B cell (primary cell): ENCODE results near the gene PITPNM3. TPM values are rescaled to one million over a fixed set of nuclear protein-coding genes. Genes with fewer than 3 reads are reported as not detected.

ENCODE experiments used
- ATAC-seq: fragments of 200-7000 bp; cut with Tn5 transposase; one replicate; pipeline ENCODE4 v1.10.0; 2021; ENCODE audit warnings: low read depth, mild to moderate bottlenecking, moderate number of reproducible peaks, moderate library complexity
- CTCF ChIA-PET: fragments of 350-600 bp; sonication (Branson Sonifier 250); formaldehyde crosslinking; loops from one replicate; lab custom pipeline; 2021; ENCODE audit warnings: antibody characterized with exemption, inconsistent platforms; lab: Charles Lee
- POLR2A ChIA-PET: fragments of 350-600 bp; sonication (Branson Sonifier 250); formaldehyde crosslinking; loops from one replicate; lab custom pipeline; 2021; ENCODE audit warnings: antibody characterized with exemption; lab: Charles Lee
- DNase-seq: peaks from one replicate; pipeline ENCODE4 v3.0.0; 2013
- H2AFZ ChIP-seq: 2 replicates; pipeline ENCODE4 v1.6.1; 2012; ENCODE audit warnings: mild to moderate bottlenecking, low read depth, low read length; ENCODE audit not compliant: insufficient read depth, poor library complexity, severe bottlenecking
- H3K27ac ChIP-seq, 2 donors: 1 replicate in 1 of 2; 2 replicates in 1 of 2; pipeline ENCODE4 v1.5.1; 2012 to 2013; ENCODE audit warnings: low read length in 2 of 2, mild to moderate bottlenecking in 2 of 2, moderate library complexity in 1 of 2
- H3K27me3 ChIP-seq, 4 experiments: fragments of 200-600 bp in 1 of 4; sonication (generic) in 1 of 4; replicated peaks in 1 of 4; 1 replicate in 2 of 4; 2 replicates in 2 of 4; pipeline versions ENCODE4 v1.6.1 to v1.7.0; 2013 to 2016; ENCODE audit warnings: low read length in 3 of 4, mild to moderate bottlenecking in 2 of 4, mixed read lengths in 1 of 4, moderate library complexity in 1 of 4; ENCODE audit not compliant: insufficient read depth in 4 of 4, control insufficient read depth in 3 of 4; ENCODE audit errors: control extremely low read depth in 1 of 4
- H3K36me3 ChIP-seq, 2 experiments: replicated peaks in 1 of 2; 1 replicate in 1 of 2; 2 replicates in 1 of 2; pipeline versions ENCODE4 v1.6.1 to v1.7.1; 2013; ENCODE audit warnings: low read length in 1 of 2; ENCODE audit not compliant: insufficient read depth in 2 of 2, control insufficient read depth in 1 of 2; ENCODE audit errors: control extremely low read depth in 1 of 2, extremely low read depth in 1 of 2
- H3K4me1 ChIP-seq, 2 donors: fragments of 200-600 bp in 1 of 2; sonication (generic) in 1 of 2; 1 replicate in 1 of 2; 2 replicates in 1 of 2; pipeline versions ENCODE4 v1.5.1 to v1.6.1; 2013 to 2017; ENCODE audit warnings: low read length in 2 of 2; ENCODE audit not compliant: control insufficient read depth in 2 of 2, insufficient read depth in 2 of 2
- H3K4me2 ChIP-seq: replicated peaks from 2 replicates; pipeline ENCODE3; 2012; ENCODE audit warnings: mild to moderate bottlenecking, low read depth, low read length; ENCODE audit not compliant: poor library complexity, severe bottlenecking
- H3K4me3 ChIP-seq, 5 experiments: fragments of 200-600 bp in 1 of 5; sonication (generic) in 1 of 5; 1 replicate in 3 of 5; 2 replicates in 2 of 5; pipeline versions ENCODE4 v1.5.1 to v1.7.0; 2011 to 2016; ENCODE audit warnings: low read length in 4 of 5, mild to moderate bottlenecking in 4 of 5, low read depth in 2 of 5, control low read depth in 1 of 5, moderate library complexity in 1 of 5; ENCODE audit not compliant: insufficient read depth in 1 of 5; ENCODE audit errors: control extremely low read depth in 1 of 5, extremely low read depth in 1 of 5
- H3K79me2 ChIP-seq: fragments of 200-600 bp; sonication (generic); one replicate; pipeline ENCODE4 v1.6.0; 2016; ENCODE audit warnings: low read length; ENCODE audit not compliant: control insufficient read depth, insufficient read depth
- H3K9ac ChIP-seq: fragments of 200-600 bp; sonication (generic); 2 replicates; pipeline ENCODE4 v1.6.1; 2017; ENCODE audit warnings: mild to moderate bottlenecking, low read length, moderate library complexity
- H3K9me3 ChIP-seq, 3 donors: one replicate each; pipeline versions ENCODE4 v1.6.1 to v1.7.1; 2013; ENCODE audit warnings: low read length in 2 of 3; ENCODE audit not compliant: control insufficient read depth in 2 of 3, insufficient read depth in 1 of 3; ENCODE audit errors: control extremely low read depth in 1 of 3
- H4K20me1 ChIP-seq: 2 replicates; pipeline ENCODE4 v1.6.0; 2012; ENCODE audit warnings: mild to moderate bottlenecking, low read length; ENCODE audit not compliant: insufficient read depth, control insufficient read depth, poor library complexity, severe bottlenecking
- H3K27ac Mint-ChIP-seq: one replicate; pipeline ENCODE4 v1.8.0; 2021; ENCODE audit warnings: mixed read lengths
- H3K27me3 Mint-ChIP-seq: one replicate; pipeline ENCODE4 v1.8.0; 2021; ENCODE audit warnings: mixed read lengths
- H3K4me1 Mint-ChIP-seq: one replicate; pipeline ENCODE4 v1.8.0; 2021; ENCODE audit warnings: mixed read lengths
- H3K4me3 Mint-ChIP-seq: one replicate; pipeline ENCODE4 v1.8.0; 2021; ENCODE audit warnings: mixed read lengths
- H3K9me3 Mint-ChIP-seq: one replicate; pipeline ENCODE4 v1.8.0; 2022; ENCODE audit warnings: mixed read lengths; ENCODE audit not compliant: insufficient read depth
- EZH2 ChIP-seq: IDR thresholded peaks from 2 replicates; pipeline ENCODE4 v1.6.1; 2012; ENCODE audit warnings: borderline replicate concordance, low read depth, mild to moderate bottlenecking, moderate library complexity, low read length; ENCODE audit not compliant: insufficient read depth, poor library complexity, severe bottlenecking
- WGBS: methylation state at CpG from one replicate; pipeline ENCODE4 v1.1.5; 2013; ENCODE audit warnings: missing lambda C conversion rate; ENCODE audit not compliant: insufficient coverage; 5-methylcytosine and 5-hydroxymethylcytosine counted together
- intact Hi-C: fragments of 100-400 bp; cut with micrococcal nuclease; formaldehyde crosslinking; loops from one replicate; pipeline ENCODE4 v1.10.0; 2022
- polyA plus RNA-seq: library from polyadenylated mRNA; depleted of rRNA; stranded (reverse); fragments of >200 nt; gene quantifications from 2 replicates; pipeline ENCODE4 v1.2.3, GENCODE V29; 2012
- total RNA-seq, 2 donors: library from RNA; stranded (reverse); fragments of 120-200 nt in 1 of 2; gene quantifications; 1 replicate in 1 of 2; 2 replicates in 1 of 2; pipeline versions ENCODE4 v1.2.3 to v1.2.4, GENCODE V29; 2013 to 2022
- TF ChIP-seq, protein P1 (sequence below): fragments of 200-600 bp; IDR thresholded peaks from one replicate; pipeline ENCODE4 v1.8.0; 2022; ENCODE audit warnings: antibody characterized with exemption, mild to moderate bottlenecking

Gene PITPNM3
- total and polyA plus RNA-seq, 2 donors (not counting 1 experiment from before 2014, with no cell fraction given): 0.31 to 0.49 TPM

- ChIA-PET CTCF (no interaction called here), POLR2A (no interaction called here)
- DNase-seq (no peak), ATAC-seq (no peak)
- no peaks in the 10 kb centered on the region for H3K9me3 ChIP-seq
- H3K27me3 ChIP-seq: no peaks in the 10 kb centered on the region
- H3K79me2 ChIP-seq: no peaks in the 10 kb centered on the region
- no peak overlapping the region for H2AFZ ChIP-seq
- H3K4me3 ChIP-seq: no peak overlapping the region
- intact Hi-C loops: no loop called here
- H3K9me3 Mint-ChIP-seq: no peaks in the 10 kb centered on the region
- peaks cover 20% of the 10 kb centered on the region for H3K4me1 Mint-ChIP-seq
- no peak overlapping the region for H3K27ac Mint-ChIP-seq
- WGBS: 97% methylated on average over 16 of the region's 18 CpGs
- H3K4me2 ChIP-seq: no peak overlapping the region
- peaks cover 16% of the 10 kb centered on the region in 2 donors for H3K4me1 ChIP-seq
- TF ChIP-seq EZH2: no peak
- TF ChIP-seq, protein P1, sequence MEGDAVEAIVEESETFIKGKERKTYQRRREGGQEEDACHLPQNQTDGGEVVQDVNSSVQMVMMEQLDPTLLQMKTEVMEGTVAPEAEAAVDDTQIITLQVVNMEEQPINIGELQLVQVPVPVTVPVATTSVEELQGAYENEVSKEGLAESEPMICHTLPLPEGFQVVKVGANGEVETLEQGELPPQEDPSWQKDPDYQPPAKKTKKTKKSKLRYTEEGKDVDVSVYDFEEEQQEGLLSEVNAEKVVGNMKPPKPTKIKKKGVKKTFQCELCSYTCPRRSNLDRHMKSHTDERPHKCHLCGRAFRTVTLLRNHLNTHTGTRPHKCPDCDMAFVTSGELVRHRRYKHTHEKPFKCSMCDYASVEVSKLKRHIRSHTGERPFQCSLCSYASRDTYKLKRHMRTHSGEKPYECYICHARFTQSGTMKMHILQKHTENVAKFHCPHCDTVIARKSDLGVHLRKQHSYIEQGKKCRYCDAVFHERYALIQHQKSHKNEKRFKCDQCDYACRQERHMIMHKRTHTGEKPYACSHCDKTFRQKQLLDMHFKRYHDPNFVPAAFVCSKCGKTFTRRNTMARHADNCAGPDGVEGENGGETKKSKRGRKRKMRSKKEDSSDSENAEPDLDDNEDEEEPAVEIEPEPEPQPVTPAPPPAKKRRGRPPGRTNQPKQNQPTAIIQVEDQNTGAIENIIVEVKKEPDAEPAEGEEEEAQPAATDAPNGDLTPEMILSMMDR: no peak
- H3K27me3 Mint-ChIP-seq: peaks cover 2% of the 10 kb centered on the region
- no peak overlapping the region for H3K9ac ChIP-seq
- H3K4me3 Mint-ChIP-seq: no peak overlapping the region
- H4K20me1 ChIP-seq: no peaks in the 10 kb centered on the region
- no peak overlapping the region for H3K27ac ChIP-seq
- H3K36me3 ChIP-seq: no peaks in the 10 kb centered on the region
Observed at GRCh38 chr17:6570731-6571451, 14.5 kb upstream of the PITPNM3 start.

- Mint-ChIP-seq H3K4me3 (no peak overlapping the region), H3K27ac (no peak overlapping the region), H3K9me3 (no peaks in the 10 kb centered on the region), H3K4me1 (peaks cover 7% of the 10 kb centered on the region), H3K27me3 (peaks cover 8% of the 10 kb centered on the region)
- Histone ChIP-seq H3K9me3 (no peaks in the 10 kb centered on the region), H3K79me2 (no peaks in the 10 kb centered on the region), H3K36me3 (no peaks in the 10 kb centered on the region), H3K27ac (no peak overlapping the region), H3K4me3 (no peak overlapping the region), H3K27me3 (no peaks in the 10 kb centered on the region), H3K4me2 (no peak overlapping the region), H2AFZ (no peak overlapping the region), H3K9ac (no peak overlapping the region), H4K20me1 (no peaks in the 10 kb centered on the region), H3K4me1 (peaks cover 3% of the 10 kb centered on the region in 2 donors)
- TF ChIP-seq, protein P1: no peak
- TF ChIP-seq EZH2: no peak
- ChIA-PET POLR2A (no interaction called here), CTCF (interaction anchor here (0.7 kb wide), 1 partner anchor 11 kb away, joined by 3 read pairs; no protein-coding TSS in a partner anchor)
- intact Hi-C loops: no loop called here
- no peak for DNase-seq
- ATAC-seq: no peak
- WGBS: 64% methylated on average over 5 of the region's 10 CpGs
Observed at GRCh38 chr17:6569370-6570285, 13.3 kb upstream of the PITPNM3 start.
